GM19467 (cell line): ENCODE measurements around the gene UBE2N.

Experiments used
- ATAC-seq: cut with Tn5 transposase; IDR thresholded peaks from one replicate; pipeline ENCODE4 v1.9.1; 2021; ENCODE audit warnings: mild to moderate bottlenecking, moderate library complexity; ENCODE audit not compliant: unreplicated experiment

UBE2N gene

GRCh38 chr12:93441617-93442410 lies at the start of gene UBE2N:
TSS of gene UBE2N (minus strand) at chr12:93441947. CDS start at chr12:93441884, 63 bp downstream.
- peak; percentile 72 for ATAC-seq

- no peak for ATAC-seq
Observed at GRCh38 chr12:93484315-93484981, 42.7 kb upstream of the UBE2N start.

- ATAC-seq: no peak
Observed at GRCh38 chr12:93483151-93483807, 41.5 kb upstream of the UBE2N start.

GRCh38 chr12:93482721-93483120 lies 41.0 kb upstream of the UBE2N start:
- no peak for ATAC-seq

GRCh38 chr12:93476555-93476954 lies 34.8 kb upstream of the UBE2N start:
- no peak for ATAC-seq

- ATAC-seq: no peak
Observed at GRCh38 chr12:93469386-93469785, 27.6 kb upstream of the UBE2N start.

- peak; percentile 15 for ATAC-seq
Observed at GRCh38 chr12:93468008-93468371, 26.2 kb upstream of the UBE2N start.

- peak; percentile 83 for ATAC-seq
Observed at GRCh38 chr12:93467351-93468007, 25.7 kb upstream of the UBE2N start, which contains the start of gene MRPL42. TSS of gene MRPL42 (plus strand) at chr12:93467514. CDS start at chr12:93469286, 1,772 bp downstream.

- ATAC-seq: no peak
Observed at GRCh38 chr12:93466625-93467350, 25.0 kb upstream of the UBE2N start.

- ATAC-seq: no peak
Observed at GRCh38 chr12:93465841-93466240, 24.1 kb upstream of the UBE2N start.

GRCh38 chr12:93461503-93461902 lies 19.8 kb upstream of the UBE2N start:
- ATAC-seq: no peak

- no peak for ATAC-seq
Observed at GRCh38 chr12:93460902-93461301, 19.2 kb upstream of the UBE2N start.

- ATAC-seq: no peak
Observed at GRCh38 chr12:93460003-93460402, 18.3 kb upstream of the UBE2N start.

GRCh38 chr12:93459097-93459496 lies 17.4 kb upstream of the UBE2N start:
- no peak for ATAC-seq

- ATAC-seq: no peak
Observed at GRCh38 chr12:93456077-93456476, 14.3 kb upstream of the UBE2N start.

GRCh38 chr12:93453633-93454032 lies 11.9 kb upstream of the UBE2N start:
- no peak for ATAC-seq

- no peak for ATAC-seq
Observed at GRCh38 chr12:93451423-93452158, 9.8 kb upstream of the UBE2N start.

GRCh38 chr12:93449277-93449676 lies 7.5 kb upstream of the UBE2N start:
- peak; percentile 87 for ATAC-seq

GRCh38 chr12:93448796-93449195 lies 7.0 kb upstream of the UBE2N start:
- no peak for ATAC-seq
